ENCODE data around the gene MRPL1. TPM values are rescaled to one million over a fixed set of nuclear protein-coding genes. Genes with fewer than 3 reads are reported as not detected.

MRPL1 gene
- polyA plus RNA-seq, 1 donor (not counting 4 experiments of a cell fraction or from before 2014, with no cell fraction given), result 71.4 TPM

DNA sequence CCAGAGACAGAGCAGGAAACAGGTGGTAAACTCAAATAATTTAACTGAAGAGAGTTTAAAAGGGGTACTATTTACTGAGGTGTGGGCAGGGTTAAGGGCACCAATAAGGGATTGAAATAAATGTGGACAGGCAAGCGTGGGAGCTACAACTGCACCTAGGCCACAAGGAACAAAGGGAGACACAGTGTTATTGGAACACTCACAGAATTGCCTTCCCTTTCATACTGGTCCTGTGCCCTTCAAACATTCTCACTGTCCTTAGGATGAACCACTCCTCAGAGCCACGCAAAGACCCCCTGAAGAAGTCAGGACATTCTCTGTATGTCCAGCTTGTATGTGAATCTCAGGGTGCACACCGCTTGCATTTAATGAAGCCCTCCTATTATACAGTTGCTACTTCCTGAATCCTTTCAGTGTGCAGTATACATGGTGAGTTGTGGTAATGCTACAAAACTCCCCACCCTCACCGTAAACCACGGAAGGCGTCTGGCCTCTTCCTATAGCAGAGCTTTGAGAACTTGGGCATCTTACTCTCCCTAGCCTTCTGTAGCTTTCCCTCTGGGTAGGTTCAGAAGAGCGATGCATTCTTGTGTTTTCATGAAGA, 9.6 kb upstream of the MRPL1 start:
- FAIRE-seq, result no peak
- no peaks in the 10 kb centered on the region for H3K79me2 ChIP-seq (ENCODE audit: control insufficient read depth, insufficient read depth, low read length)
- DNase-seq (ENCODE audit: low read depth, low spot score), result no peak
- peaks cover 13% of the 10 kb centered on the region for H3K4me1 ChIP-seq (ENCODE audit: control insufficient read depth, extremely low read depth, insufficient read depth, low read length)
- H3K9ac ChIP-seq (ENCODE audit: control insufficient read depth, extremely low read depth, insufficient read depth, low read length), result no peak overlapping the region
- H3K4me2 ChIP-seq (ENCODE audit: control insufficient read depth, extremely low read depth, insufficient read depth, low read depth, low read length), result no peak overlapping the region
- H3K36me3 ChIP-seq (ENCODE audit: control insufficient read depth in 2 of 2, extremely low read depth in 1 of 2, insufficient read depth in 2 of 2, low read length in 2 of 2), result no peaks in the 10 kb centered on the region
- dilution Hi-C loops (cut with MboI; ENCODE audit: extremely low pct_ligation_motif_present, low sequenced_read_pairs), result no loop called here
- H2AFZ ChIP-seq (ENCODE audit: control insufficient read depth, low read length), result no peak overlapping the region
- no peak overlapping the region for H3K4me3 ChIP-seq (ENCODE audit: control insufficient read depth in 2 of 3, extremely low read depth in 1 of 3, insufficient read depth in 2 of 3, low read depth in 1 of 3, low read length in 3 of 3)
- H3K9me1 ChIP-seq (ENCODE audit: control insufficient read depth, extremely low read depth, insufficient read depth, low read length), result no peaks in the 10 kb centered on the region
- H4K20me1 ChIP-seq (ENCODE audit: control insufficient read depth, extremely low read depth, insufficient read depth, low read length), result no peaks in the 10 kb centered on the region
- TF ChIP-seq, protein P1, sequence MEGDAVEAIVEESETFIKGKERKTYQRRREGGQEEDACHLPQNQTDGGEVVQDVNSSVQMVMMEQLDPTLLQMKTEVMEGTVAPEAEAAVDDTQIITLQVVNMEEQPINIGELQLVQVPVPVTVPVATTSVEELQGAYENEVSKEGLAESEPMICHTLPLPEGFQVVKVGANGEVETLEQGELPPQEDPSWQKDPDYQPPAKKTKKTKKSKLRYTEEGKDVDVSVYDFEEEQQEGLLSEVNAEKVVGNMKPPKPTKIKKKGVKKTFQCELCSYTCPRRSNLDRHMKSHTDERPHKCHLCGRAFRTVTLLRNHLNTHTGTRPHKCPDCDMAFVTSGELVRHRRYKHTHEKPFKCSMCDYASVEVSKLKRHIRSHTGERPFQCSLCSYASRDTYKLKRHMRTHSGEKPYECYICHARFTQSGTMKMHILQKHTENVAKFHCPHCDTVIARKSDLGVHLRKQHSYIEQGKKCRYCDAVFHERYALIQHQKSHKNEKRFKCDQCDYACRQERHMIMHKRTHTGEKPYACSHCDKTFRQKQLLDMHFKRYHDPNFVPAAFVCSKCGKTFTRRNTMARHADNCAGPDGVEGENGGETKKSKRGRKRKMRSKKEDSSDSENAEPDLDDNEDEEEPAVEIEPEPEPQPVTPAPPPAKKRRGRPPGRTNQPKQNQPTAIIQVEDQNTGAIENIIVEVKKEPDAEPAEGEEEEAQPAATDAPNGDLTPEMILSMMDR (optimal IDR thresholded peaks at IDR 0.05 in 1 of 3, IDR thresholded peaks at IDR 0.05 in 1 of 3, conservative IDR thresholded peaks at IDR 0.05 in 1 of 3; ENCODE audit: extremely low read depth in 1 of 3, insufficient read depth in 2 of 3, low read length in 3 of 3), result no peak
- no peak for TF ChIP-seq EZH2 (IDR thresholded peaks at IDR 0.05; ENCODE audit: low read length)
- no peak overlapping the region for H3K27ac ChIP-seq (ENCODE audit: control insufficient read depth, insufficient read depth, low read length)
- H3K27me3 ChIP-seq (ENCODE audit: control insufficient read depth, extremely low read depth, insufficient read depth, low read length), result no peaks in the 10 kb centered on the region
- no peaks in the 10 kb centered on the region for H3K9me3 ChIP-seq (ENCODE audit: control insufficient read depth, low read depth, low read length)

DNA sequence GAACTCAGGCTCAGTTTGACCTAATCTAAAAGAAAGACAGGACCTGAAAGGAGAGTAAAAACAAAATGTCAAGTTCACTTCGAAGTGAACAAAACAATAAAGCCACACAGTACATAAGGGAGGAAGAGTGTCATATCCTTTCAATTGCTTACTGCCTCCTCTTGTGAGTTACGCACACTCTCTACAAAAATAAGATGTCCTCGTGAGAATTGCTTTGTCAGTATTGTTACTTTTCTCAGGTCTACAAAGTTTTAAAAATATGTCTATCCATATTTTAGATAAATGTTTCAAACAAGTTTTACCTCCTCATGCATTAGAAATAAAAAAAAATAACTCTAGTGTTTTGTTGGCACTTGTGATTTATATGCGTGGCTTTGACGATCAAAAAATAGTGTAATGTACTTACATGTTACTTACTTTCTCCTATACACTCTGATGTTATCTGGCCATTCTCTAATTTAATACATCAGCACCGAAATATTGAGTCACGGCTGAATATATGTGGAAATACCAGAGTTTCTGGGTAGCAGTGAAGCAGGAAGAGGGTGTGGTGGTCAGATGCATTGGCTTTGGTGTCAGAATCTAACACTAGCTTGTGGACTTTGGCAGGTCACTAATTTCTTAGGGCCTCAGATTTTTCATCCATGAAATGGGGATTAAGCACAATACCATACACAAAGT, 8.1 kb upstream of the MRPL1 start:
- dilution Hi-C loops (cut with MboI; ENCODE audit: extremely low pct_ligation_motif_present, low sequenced_read_pairs), result no loop called here
- Histone ChIP-seq H3K4me3 (ENCODE audit: control insufficient read depth in 2 of 3, extremely low read depth in 1 of 3, insufficient read depth in 2 of 3, low read depth in 1 of 3, low read length in 3 of 3) (no peak overlapping the region), H3K27me3 (ENCODE audit: control insufficient read depth, extremely low read depth, insufficient read depth, low read length) (no peaks in the 10 kb centered on the region), H3K4me2 (ENCODE audit: control insufficient read depth, extremely low read depth, insufficient read depth, low read depth, low read length) (peak overlapping the region; percentile 9), H3K79me2 (ENCODE audit: control insufficient read depth, insufficient read depth, low read length) (no peaks in the 10 kb centered on the region), H4K20me1 (ENCODE audit: control insufficient read depth, extremely low read depth, insufficient read depth, low read length) (no peaks in the 10 kb centered on the region), H3K4me1 (ENCODE audit: control insufficient read depth, extremely low read depth, insufficient read depth, low read length) (peaks cover 11% of the 10 kb centered on the region), H2AFZ (ENCODE audit: control insufficient read depth, low read length) (peak overlapping the region; percentile 45), H3K9me3 (ENCODE audit: control insufficient read depth, low read depth, low read length) (no peaks in the 10 kb centered on the region), H3K27ac (ENCODE audit: control insufficient read depth, insufficient read depth, low read length) (no peak overlapping the region), H3K9me1 (ENCODE audit: control insufficient read depth, extremely low read depth, insufficient read depth, low read length) (no peaks in the 10 kb centered on the region), H3K36me3 (ENCODE audit: control insufficient read depth in 2 of 2, extremely low read depth in 1 of 2, insufficient read depth in 2 of 2, low read length in 2 of 2) (no peaks in the 10 kb centered on the region), H3K9ac (ENCODE audit: control insufficient read depth, extremely low read depth, insufficient read depth, low read length) (no peak overlapping the region)
- TF ChIP-seq, protein P1 (optimal IDR thresholded peaks at IDR 0.05 in 1 of 3, IDR thresholded peaks at IDR 0.05 in 1 of 3, conservative IDR thresholded peaks at IDR 0.05 in 1 of 3; ENCODE audit: extremely low read depth in 1 of 3, insufficient read depth in 2 of 3, low read length in 3 of 3), result no peak
- TF ChIP-seq EZH2 (IDR thresholded peaks at IDR 0.05; ENCODE audit: low read length), result no peak
- FAIRE-seq (no peak), DNase-seq (ENCODE audit: low read depth, low spot score) (no peak)
